ENCODE measurements around the gene RPUSD1. TPM values are rescaled to one million over a fixed set of nuclear protein-coding genes. Genes with fewer than 3 reads are reported as not detected.
A peak's percentile ranks its signal among the peaks of the same experiment; 100 is the strongest.

RPUSD1 gene
- total RNA-seq, 1 experiment from 2014 or later, result 45.1 TPM

- no peaks in the 10 kb centered on the region for H3K9me3 Mint-ChIP-seq
- ChIA-PET POLR2A (interaction anchor here (0.6 to 2.8 kb wide), 5 partner anchors 13 to 82 kb away, joined by 3 to 12 read pairs (median 4); partner anchors contain the start of genes CHTF18 and RPUSD1), CTCF (interaction anchor here (0.8 to 3.6 kb wide), 7 partner anchors 16 to 304 kb away, joined by 3 to 17 read pairs (median 4); no protein-coding TSS in a partner anchor)
- no peak for DNase-seq (ENCODE audit: low spot score)
- no peaks in the 10 kb centered on the region for H3K4me1 Mint-ChIP-seq
- TF ChIP-seq MAX (CRISPR knock-in tag; IDR thresholded peaks at IDR 0.05) (no peak), ATF2 (CRISPR knock-in tag; IDR thresholded peaks at IDR 0.05; ENCODE audit: borderline replicate concordance, low read depth) (no peak), ATF3 (CRISPR knock-in tag; conservative IDR thresholded peaks at IDR 0.05) (no peak)
- peaks cover 39% of the 10 kb centered on the region for H3K27me3 Mint-ChIP-seq (ENCODE audit: low read depth)
- H3K27ac Mint-ChIP-seq, result no peak overlapping the region
- peaks cover 7% of the 10 kb centered on the region for H3K36me3 Mint-ChIP-seq
- no peak overlapping the region for H3K4me3 Mint-ChIP-seq
- ATAC-seq, result no peak
These were observed 13.6 kb upstream of the RPUSD1 start for GRCh38 chr16:801584-802363.

GRCh38 chr16:800834-801511 is 12.8 kb upstream of the RPUSD1 start:
- H3K4me1 Mint-ChIP-seq, result no peaks in the 10 kb centered on the region
- ATAC-seq (peak; percentile 3), DNase-seq (ENCODE audit: low spot score) (no peak)
- peaks cover 39% of the 10 kb centered on the region for H3K27me3 Mint-ChIP-seq (ENCODE audit: low read depth)
- H3K27ac Mint-ChIP-seq, result no peak overlapping the region
- POLR2A ChIA-PET, result interaction anchor here (0.6 to 2.8 kb wide), 5 partner anchors 12 to 85 kb away, joined by 3 to 12 read pairs (median 4); partner anchors contain the start of genes CHTF18 and RPUSD1
- no peak overlapping the region for H3K4me3 Mint-ChIP-seq
- TF ChIP-seq E2F5 (CRISPR knock-in tag; IDR thresholded peaks at IDR 0.05) (0 out of 2 replicates have a peak, but pooled peaks have one; percentile 30), ZNF425 (CRISPR knock-in tag; conservative IDR thresholded peaks at IDR 0.05) (no peak), ZNF138 (CRISPR knock-in tag; conservative IDR thresholded peaks at IDR 0.05) (no peak), JUN (CRISPR knock-in tag; IDR thresholded peaks at IDR 0.05) (no peak), ZNF219 (CRISPR knock-in tag; IDR thresholded peaks at IDR 0.05; ENCODE audit: borderline replicate concordance) (no peak), GABPB1 (CRISPR knock-in tag; IDR thresholded peaks at IDR 0.05) (no peak), IRF2 (CRISPR knock-in tag; IDR thresholded peaks at IDR 0.05; ENCODE audit: borderline replicate concordance, low read depth) (0 out of 2 replicates have a peak, but pooled peaks have one; percentile 14), GTF2I (CRISPR knock-in tag; conservative IDR thresholded peaks at IDR 0.05) (no peak)
- H3K36me3 Mint-ChIP-seq, result peaks cover 10% of the 10 kb centered on the region
- CTCF ChIA-PET, result interaction anchor here (0.8 to 3.6 kb wide), 9 partner anchors 16 to 305 kb away, joined by 3 to 17 read pairs (median 4); no protein-coding TSS in a partner anchor
- no peaks in the 10 kb centered on the region for H3K9me3 Mint-ChIP-seq

GRCh38 chr16:799948-800833 is 12.0 kb upstream of the RPUSD1 start, which contains the start of gene GNG13:
Gene GNG13 (minus strand): TSS chr16:800734. CDS start chr16:799077, 1,657 bp downstream.
- no peak within 1 kb of the TSS for H3K27ac Mint-ChIP-seq
- DNase-seq (ENCODE audit: low spot score), result peak; percentile 72
- no peaks in the 10 kb centered on the region for H3K9me3 Mint-ChIP-seq
- POLR2A ChIA-PET, result interaction anchor here (1.0 to 2.8 kb wide), 4 partner anchors 11 to 84 kb away, joined by 3 to 12 read pairs (median 4); partner anchors contain the start of genes CHTF18 and RPUSD1
- no peaks in the 10 kb centered on the region for H3K4me1 Mint-ChIP-seq
- peaks cover 39% of the 10 kb centered on the region for H3K27me3 Mint-ChIP-seq (ENCODE audit: low read depth)
- CTCF ChIA-PET, result interaction anchor here (0.8 to 3.6 kb wide), 10 partner anchors 12 to 306 kb away, joined by 3 to 17 read pairs (median 4); partner anchors contain the start of genes CHTF18 and RPUSD1
- ATAC-seq, result peak; percentile 63
- H3K4me3 Mint-ChIP-seq, result peak within 1 kb of the TSS; percentile 47
- peaks cover 10% of the 10 kb centered on the region for H3K36me3 Mint-ChIP-seq
- TF ChIP-seq FOXP1 (CRISPR knock-in tag; IDR thresholded peaks at IDR 0.05; ENCODE audit: borderline replicate concordance) (peak; percentile 59; the same call in 1 of the 2 replicates), USF2 (CRISPR knock-in tag; IDR thresholded peaks at IDR 0.05) (0 out of 2 replicates have a peak, but pooled peaks have one; percentile 11), CREB1 (CRISPR knock-in tag; IDR thresholded peaks at IDR 0.05) (no peak), IRF2 (CRISPR knock-in tag; IDR thresholded peaks at IDR 0.05; ENCODE audit: borderline replicate concordance, low read depth) (0 out of 2 replicates have a peak, but pooled peaks have one; percentile 10), TP53 (CRISPR knock-in tag; IDR thresholded peaks at IDR 0.05) (no peak), MYBL2 (CRISPR knock-in tag; IDR thresholded peaks at IDR 0.05) (0 out of 2 replicates have a peak, but pooled peaks have one; percentile 23), ZBTB43 (CRISPR knock-in tag; IDR thresholded peaks at IDR 0.05) (0 out of 2 replicates have a peak, but pooled peaks have one; percentile 51), PRRX2 (CRISPR knock-in tag; IDR thresholded peaks at IDR 0.05) (peak; percentile 67; the same call in 1 of the 2 replicates), OVOL2 (CRISPR knock-in tag; IDR thresholded peaks at IDR 0.05; ENCODE audit: borderline replicate concordance) (no peak)
